Activated CD4-positive, CD25-positive, alpha-beta regulatory T cell treated with anti-CD3 and anti-CD28 coated beads, Interleukin-2, amount 50 U/mL, for 24 hours (primary cell): ENCODE data around the gene PAQR3.
A peak's percentile ranks its signal among the peaks of the same experiment; 100 is the strongest.

Source experiments
- ATAC-seq, 2 donors: fragments of 150-1000 bp; cut with Tn5 transposase; one replicate each; pipeline ENCODE4 v1.10.0; 2021; ENCODE audit warnings: mild to moderate bottlenecking in 1 of 2, moderate library complexity in 1 of 2

The PAQR3 gene, protein sequence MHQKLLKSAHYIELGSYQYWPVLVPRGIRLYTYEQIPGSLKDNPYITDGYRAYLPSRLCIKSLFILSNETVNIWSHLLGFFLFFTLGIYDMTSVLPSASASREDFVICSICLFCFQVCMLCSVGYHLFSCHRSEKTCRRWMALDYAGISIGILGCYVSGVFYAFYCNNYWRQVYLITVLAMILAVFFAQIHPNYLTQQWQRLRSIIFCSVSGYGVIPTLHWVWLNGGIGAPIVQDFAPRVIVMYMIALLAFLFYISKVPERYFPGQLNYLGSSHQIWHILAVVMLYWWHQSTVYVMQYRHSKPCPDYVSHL

DNA sequence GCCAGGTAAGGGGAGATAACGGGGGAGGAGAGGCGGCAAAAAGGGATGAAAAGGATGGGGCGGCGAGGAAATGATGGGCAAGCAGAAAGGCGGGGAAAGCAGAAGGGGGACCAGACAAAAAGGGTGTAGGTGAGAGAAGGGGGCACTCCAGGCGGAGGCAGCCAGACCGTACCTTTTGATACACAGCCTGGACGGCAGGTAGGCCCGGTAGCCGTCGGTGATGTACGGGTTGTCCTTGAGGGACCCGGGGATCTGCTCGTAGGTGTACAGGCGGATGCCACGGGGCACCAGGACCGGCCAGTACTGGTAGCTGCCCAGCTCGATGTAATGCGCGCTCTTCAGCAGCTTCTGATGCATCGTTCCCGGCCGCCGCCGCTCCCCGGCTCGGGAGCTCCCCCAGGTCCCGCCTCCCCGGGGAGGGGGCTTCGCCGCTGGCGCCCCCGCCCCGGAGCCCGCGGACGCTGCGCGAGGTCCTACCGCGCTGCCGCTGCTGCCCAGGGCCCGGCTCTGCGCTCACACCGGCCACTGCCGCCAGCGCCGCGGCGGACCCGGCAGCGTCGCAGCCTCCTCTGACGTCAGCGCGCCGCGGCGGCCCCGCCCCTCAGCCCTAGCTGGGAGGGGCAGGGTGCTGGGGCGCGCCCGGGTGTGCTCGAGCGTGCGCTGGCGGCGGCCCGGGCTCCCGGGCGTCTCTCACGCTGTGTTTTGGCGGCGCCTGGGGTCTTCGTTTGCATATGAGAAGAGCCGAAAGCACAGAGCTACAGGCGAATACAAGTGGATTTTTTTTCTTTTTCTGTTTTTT lies at the start of gene PAQR3:
Gene PAQR3 (minus strand): TSS at position 571 of the 799 bp plus-strand sequence. CDS start 214 bp downstream, at position 357.
- peak; percentile 97 for ATAC-seq

DNA sequence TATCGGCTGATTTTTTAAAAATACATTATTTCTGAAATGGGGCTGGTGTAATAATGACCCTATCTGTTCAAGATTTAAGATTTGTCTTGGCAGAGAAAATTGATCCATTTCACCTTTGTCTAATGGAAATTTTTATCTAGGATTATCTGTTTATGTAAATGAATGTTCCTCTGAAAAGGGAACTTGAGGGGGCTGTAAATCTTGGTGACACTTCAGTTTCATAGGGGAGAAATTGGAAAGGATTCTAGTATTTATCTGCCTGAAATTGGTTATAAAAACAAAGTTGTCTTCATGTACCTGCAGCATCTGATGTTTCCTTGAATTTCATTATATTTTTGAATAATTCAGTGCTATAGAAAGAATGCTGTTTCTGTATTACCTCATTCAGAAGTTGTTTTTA lies 48.4 kb upstream of the PAQR3 start:
- ATAC-seq = no peak

DNA sequence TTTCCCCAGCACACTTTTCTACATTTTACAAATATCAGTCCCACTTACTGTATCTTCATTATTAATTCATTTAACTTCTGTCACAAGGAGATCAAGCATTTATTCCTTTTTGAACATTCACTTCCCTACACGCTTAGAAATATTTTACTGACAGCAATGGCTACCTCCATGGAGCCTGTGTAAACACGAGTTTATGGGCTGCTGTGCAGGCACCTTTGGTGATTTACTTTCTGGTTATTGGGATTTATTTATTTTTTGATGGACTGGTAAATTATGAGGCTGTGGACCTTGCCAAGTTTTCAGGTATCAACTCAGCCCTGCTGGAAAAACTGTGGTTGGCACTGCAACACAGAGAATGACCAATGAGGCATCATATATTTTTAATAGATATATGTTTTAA lies 45.4 kb upstream of the PAQR3 start:
- no peak for ATAC-seq

DNA sequence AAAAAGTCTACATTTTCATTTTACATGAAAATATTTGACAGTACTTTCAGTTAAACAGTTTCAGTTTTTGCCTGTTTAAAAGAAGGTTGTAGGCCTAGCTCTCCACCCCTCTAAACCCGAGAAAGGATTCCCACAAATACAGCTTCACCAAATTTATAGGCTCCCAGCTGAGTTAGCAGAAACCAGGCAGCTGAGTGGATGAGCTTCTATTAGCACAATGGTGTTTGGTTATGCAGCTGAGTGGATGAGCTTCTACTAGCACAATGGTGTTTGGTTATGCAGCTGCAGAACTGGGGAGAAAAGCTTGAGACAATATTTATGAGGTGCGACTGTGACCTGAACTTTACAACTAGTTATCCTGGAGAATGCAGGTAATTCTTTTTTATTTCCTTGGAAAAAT lies 36.6 kb upstream of the PAQR3 start:
- no peak for ATAC-seq

DNA sequence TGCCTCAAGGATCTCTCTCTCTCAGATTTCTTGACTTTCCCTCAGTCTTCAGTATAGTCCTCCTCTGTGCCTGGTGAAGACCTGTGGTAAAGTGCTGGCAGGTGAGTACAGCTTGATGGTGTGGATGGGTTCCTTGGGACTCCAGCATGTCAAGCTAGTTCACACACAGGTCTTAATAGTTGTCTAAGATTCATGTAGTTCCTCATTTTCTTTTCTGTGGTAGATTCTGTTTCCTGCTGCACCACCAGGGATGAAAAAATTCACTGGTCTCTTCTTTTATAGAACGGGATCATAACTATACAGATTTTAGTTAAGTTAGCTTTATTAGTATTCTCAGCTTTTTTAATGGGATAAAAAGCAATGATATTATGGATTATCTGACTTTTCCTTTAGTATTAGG lies 32.5 kb upstream of the PAQR3 start:
- no peak for ATAC-seq

DNA sequence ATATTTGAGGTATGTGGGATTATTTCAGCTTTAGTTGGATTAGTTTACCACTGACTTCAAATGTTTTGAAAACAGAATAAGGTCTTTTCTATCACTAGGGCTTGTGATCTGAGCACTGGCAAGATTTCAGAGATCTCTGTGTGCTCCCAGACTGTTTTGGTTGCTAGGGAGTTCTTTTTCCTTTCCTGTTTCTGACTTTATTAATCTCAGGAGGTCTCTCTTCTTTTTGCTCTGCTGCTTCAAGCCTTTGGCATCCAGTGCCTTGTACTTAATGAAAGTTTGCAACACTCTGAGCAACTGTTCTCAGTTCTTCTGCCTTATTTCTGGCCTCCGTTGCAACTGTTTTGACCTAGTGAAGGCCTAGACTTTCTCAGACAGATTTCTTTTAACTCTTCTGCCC lies 32.1 kb upstream of the PAQR3 start:
- ATAC-seq = no peak

DNA sequence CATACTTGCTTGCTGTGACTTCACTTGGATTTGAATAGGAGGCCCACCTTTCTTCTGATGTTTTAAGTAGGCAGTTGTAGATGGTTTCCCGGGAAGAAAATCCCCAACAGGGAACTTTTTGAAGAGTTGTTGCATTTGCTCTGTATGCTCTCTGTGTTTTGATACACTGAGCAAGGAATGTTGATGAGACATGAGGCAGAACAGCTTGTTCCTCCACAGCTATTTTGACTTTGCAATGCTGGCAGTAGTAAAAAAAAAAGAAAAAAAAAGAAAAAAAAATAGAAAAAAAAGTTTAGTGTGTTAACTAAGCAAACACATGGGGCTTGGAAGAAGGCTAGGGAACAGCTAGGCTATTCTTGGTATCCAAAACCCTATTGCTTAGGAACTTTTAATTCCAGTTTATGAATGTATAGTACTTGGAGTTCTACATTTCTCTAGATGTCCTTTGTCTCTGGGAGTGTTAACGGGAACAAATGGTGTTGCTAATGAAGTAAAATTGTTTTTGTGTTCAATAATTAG lies 23.4 kb upstream of the PAQR3 start:
- ATAC-seq = no peak

DNA sequence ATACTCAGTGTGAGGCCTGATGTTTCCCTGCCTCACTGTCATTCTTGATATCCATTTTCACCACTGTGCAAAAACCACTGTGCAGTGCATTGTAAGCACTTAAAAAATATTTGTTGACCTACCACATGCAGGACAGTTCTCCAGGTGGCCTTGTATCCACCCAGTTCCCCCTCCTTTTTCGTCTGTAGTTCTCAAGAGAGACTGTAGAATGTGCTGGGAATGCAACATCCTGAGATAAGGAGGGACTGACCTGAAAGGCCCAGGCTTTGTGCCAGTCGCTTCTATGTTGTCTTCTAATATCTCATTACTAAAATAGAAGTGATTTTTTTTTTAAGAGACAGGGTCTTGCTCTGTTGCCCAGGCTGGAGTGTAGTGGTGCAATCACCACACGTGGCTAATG lies 21.7 kb upstream of the PAQR3 start:
- no peak for ATAC-seq

DNA sequence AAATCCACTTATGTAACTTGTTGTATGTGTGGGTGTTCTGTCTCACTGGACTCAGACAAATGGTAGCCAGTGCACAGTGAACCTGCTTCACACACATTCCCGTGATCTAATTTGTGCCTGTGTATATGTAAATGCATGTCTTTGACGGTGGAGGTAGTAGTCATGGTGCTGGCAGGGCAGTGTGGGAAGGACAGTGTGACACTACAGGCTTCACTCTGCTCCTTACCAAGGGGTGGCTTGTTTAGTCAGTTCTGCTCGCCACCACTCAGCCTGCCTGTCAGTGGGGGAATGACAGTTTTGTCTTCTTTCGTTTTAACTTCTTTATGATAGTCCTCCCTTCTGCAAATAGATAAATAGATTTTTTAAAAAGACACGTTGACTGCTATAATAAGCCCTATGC lies 17.7 kb upstream of the PAQR3 start:
- peak in 1 of 2 donors; percentile 27 for ATAC-seq

DNA sequence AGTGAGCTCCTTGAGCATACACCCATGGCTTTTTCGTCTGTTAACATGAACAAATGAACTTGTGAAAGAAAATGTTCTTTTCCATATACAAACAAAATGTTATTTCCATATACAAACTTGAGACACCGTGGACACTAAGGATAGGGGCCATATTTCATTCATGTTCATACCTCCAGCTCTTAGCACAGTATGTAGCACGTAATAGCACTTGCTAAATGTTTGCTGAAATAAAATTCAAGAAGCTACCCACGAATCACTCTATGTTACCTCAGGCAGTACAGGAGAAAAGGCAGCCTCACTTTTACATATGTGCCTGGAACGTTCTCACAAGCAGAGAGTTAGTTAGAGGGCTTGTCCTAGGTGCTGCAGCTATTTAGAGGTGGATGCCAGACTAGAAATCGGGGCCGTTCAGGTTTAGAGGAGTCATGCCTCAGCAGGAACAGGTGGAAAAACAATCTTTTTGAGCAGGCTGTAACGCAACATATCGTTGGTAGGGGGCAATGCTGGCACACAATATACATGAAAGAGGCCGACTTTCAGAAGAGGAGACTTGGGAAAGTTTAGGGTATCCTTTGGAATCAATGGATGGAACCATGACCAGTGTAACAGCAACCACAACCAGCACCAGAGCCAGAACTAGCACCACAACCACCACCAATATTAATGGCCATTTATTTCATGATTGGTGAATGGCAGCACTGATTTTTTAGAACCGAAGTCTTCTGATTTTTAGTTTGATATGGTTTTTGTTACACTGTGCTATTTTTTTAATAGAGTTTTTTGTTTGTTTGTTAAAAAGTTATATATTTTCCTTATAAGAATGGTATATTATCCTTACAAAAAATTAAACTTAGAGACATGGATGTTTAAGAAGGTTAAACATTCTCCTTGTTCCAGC lies 14.8 kb upstream of the PAQR3 start:
- no peak for ATAC-seq

DNA sequence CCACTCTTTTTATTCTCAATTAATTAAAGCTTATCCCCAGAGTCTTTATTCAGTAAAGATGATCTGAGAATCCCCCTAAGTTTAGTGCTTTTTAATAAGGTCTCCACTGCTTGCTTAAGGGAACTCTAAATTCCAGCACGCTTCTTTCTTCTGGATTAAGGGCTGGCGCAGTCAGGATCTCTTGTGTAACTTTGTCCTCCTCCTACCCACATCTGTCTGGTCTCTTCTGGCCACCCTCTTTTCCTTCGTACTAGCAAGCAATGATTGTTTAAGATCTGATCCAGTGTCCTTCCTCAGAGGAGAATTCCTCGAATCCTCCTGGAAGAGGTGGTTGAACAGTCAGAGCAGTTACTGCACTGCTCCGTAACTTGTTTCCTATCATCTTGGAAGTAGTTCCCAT lies 14.0 kb upstream of the PAQR3 start:
- no peak for ATAC-seq

DNA sequence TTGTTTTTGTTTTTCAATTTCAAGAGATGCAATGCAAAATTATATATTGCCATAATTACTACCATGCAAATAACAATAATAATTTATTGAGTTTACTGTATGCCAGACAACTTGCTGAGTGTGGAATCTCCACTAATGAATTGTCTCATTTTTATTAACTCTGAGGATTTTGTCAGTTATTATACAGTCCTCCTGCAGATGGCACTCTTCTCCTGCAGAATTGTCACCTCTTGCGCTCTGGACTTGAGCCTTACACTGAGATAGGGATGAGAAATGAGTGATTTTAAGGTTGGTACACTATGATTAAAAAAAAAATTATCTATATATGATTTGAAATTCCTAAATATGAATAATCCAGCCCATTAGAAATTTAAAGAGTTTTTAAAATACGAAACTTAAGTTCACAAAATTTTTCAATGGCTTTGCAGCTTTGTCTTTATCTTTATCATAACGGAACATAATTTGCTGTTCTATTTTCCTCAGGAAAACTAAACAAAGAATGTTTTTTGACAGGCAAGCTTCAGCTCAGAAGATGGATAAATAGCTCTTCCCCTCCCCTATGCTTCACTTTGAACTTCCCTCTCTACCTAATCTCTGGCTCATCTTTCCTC lies 12.7 kb upstream of the PAQR3 start:
- peak in 1 of 2 donors; percentile 58 for ATAC-seq

DNA sequence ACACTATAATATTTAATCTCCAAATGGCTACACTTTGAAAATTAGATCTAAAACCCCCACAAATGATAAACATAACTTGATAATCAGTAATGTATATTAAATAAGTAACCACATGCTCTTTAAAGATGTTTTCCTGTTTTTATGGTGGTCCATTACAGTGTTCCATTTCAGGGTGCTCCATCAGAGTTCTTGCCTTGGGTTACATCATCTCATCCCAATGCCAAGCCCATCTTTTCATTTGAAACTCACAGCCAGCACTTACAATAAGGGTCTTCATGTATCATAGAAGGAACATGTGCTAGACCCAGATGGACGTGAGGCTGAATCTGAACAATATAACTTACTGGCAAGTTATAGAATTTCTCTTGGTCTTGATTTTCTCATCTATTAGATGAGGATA lies 10.5 kb upstream of the PAQR3 start:
- ATAC-seq = no peak

DNA sequence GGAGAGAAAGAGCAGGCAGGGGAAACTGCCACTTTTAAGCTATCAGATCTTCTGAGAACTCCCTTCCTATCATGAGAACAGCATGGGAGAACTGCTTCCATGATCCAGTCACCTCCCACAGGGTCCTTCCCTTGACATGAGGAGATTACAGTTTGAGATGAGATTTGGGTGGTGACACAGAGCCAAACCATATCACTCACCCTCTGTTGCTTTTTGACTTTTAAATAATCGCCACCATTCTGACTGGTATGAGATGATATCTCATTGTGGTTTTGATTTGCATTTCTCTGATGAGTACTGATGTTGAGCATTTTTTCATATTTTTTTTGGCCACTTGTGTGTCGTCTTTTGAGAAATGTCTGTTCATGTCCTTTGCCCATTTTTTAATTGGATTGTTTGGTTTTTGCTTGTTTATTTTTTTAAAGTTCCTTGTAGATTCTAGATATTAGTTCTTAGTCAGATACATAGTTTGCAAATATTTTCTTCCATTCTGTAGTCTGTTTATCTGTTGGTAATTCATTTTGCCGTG lies 6.5 kb upstream of the PAQR3 start:
- peak; percentile 80 to 85 for ATAC-seq

DNA sequence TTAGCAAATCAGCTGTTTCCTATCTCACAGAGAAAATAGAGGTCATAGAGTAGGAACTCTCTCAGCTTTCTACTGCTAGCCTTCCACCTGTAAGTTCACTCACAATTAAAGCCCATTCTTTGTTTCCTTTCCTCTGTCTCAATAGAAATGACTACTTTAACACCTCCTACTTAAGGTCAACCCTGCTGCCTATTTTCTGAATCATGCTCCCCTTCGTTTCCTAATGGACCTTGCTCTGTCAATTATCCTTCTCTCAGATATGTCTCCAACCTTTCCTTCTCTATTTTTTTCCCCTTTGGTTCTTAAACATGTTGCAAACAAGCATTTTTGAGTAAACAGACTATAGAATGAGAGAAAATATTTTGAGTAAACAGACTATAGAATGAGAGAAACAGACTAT lies 5.1 kb upstream of the PAQR3 start:
- no peak for ATAC-seq

DNA sequence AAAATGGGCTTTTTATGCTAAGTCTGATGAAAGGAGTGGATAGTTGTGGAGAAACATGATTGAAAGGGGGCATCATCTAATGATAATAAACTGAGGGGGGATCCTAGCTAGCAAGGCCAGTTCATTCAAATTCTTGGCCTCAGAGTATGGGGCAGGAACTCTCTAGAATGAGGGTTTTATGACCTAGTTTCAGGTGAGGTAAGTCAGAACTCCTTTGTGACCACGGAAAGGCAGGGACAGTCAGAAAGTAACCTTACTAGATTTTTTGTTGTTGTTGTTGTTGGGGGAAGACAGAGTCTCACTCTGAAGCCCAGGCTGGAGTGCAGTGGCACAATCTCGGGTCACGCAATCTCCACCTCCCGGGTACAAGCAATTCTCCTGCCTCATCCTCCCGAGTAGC lies 1.5 kb upstream of the PAQR3 start:
- no peak for ATAC-seq

DNA sequence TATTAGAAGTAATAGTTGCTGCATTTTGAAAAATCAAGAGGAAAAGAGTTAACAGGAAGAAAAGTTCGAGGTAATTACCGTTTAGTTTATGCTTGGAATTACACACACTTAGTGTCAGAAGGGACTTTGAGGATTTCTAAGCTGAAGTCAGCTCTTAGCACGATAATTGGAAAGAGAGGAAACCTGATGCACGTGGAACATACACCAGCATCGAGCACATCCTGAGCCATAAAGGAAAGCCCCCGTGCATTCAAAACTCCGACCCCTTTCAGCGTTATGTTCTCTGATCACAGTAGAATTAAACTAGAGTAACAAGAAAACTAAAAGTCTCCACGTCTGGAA lies 400 bp upstream of the PAQR3 start:
- ATAC-seq = no peak

DNA sequence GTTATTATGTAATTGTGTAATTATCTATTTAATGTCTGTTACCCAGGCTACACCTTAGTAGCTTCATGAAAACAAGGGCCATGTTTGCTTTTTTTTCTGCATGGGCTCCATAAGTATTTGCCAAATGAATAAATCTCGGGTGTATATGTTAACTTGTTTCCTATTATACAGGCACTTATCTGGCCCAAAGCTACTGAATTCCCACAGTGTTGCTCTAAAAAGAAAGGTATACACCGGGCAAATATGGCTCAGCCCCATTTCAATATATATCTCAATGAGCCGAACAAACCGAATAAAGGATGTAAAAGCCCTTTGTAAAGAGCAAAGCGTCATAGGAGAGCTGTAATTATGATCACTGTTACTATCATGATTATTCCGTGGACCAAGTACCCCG lies 767 bp downstream of the PAQR3 start:
- ATAC-seq = no peak

DNA sequence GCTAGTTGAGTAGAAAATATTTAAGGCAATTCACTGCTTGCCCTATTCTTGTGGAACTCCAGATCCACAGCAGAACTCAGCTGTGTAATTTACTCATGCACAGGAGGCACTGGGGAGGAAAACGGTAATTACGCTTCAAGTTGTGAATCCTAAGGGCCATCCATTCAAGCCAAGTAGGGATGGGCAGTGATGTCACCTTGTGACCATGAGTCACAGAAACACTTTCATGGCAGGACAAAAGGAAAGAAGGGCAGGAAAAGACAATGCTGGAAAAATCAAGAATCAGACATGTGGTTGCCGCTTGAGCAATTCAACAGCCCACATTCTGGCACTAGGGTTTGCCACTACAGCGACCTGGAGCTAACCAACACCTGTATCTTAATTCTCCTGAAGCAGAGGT lies 1.4 kb downstream of the PAQR3 start:
- ATAC-seq = no peak

DNA sequence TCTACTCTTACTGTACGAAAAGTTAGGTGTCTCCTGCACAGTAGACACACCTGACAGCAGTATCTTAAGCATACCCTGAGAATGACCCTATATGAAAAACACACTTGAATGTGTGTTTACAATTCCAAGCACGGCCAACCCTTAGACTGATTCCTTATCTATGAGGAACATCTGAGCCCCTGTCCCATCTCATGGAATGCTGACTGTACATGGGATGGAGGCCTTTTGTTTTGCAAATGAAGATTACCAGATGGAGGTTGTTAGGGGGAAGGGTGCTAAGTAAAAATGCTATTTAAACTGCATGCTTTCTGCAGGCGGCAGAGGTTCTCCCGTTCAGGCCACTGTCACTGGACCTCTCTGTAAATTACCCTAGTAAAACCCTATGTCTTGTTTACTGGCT lies 2.2 kb downstream of the PAQR3 start:
- ATAC-seq = no peak

DNA sequence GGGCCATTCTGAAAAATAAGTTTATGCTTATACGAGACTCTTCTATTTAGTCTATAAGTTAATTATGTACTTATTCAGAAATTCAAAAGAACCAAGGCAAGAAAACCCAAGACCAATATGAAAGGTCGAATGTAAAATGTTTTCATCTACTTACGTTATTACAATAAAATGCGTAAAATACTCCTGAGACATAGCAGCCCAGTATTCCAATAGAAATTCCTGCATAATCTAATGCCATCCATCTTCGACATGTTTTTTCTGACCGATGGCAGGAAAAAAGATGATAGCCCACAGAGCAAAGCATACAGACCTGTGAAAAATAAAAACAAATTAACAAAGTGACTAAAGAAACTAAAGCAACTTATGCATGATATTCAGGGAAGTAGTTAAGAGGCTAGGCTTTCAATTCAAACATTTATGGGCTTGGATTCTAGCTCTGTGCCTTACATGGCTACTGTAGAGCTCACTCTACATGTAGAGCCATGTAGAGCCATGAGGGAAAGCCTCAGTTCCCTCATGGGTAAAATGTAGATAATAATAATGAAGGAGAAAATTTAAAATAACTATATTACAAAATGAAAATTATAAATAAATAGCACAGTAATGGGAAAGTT lies 9.1 kb downstream of the PAQR3 start:
- no peak for ATAC-seq

DNA sequence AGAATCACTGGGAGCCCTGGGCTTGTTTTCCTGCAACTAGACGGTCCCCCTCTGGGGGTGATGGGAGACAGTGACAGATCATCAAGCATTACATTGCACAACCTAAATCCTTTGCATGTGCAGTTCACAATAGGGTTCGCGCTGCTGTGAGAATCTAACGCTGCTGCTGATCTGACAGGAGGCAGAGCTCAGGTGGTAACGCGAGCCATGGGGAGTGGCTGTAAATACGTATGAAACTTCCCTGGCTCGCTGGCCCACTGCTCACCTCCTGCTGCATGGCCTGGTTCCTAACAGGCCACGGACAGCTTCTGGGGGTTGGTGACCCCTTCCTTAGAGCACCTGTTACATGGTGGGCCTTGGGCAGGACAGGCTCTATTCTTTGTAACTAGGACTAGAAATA lies 10.4 kb downstream of the PAQR3 start:
- no peak for ATAC-seq
